Vagina (tissue), 2 donors: ENCODE results near the gene TMA7. TPM values are rescaled to one million over a fixed set of nuclear protein-coding genes. Genes with fewer than 3 reads are reported as not detected.

Experiments used
- DNase-seq, 2 donors: peaks; one replicate each; pipeline ENCODE4 v3.0.0-alpha.2; 2017; ENCODE audit errors: extremely low spot score in 2 of 2
- H3K27ac ChIP-seq: fragments of 200-600 bp; sonication (generic); one replicate; pipeline ENCODE4 v1.5.1; 2019
- H3K27me3 ChIP-seq: fragments of 200-600 bp; sonication (generic); one replicate; pipeline ENCODE4 v1.5.1; 2019
- H3K36me3 ChIP-seq, 2 donors: fragments of 200-600 bp; sonication (generic); one replicate each; pipeline ENCODE4 v1.5.1; 2017 to 2019
- H3K4me1 ChIP-seq: fragments of 200-600 bp; sonication (generic); one replicate; pipeline ENCODE4 v1.5.1; 2019
- H3K4me3 ChIP-seq, 2 donors: fragments of 200-600 bp; sonication (generic); 1 replicate in 1 of 2; 2 replicates in 1 of 2; pipeline ENCODE4 v1.5.1; 2016 to 2019
- H3K9me3 ChIP-seq: fragments of 200-600 bp; sonication (generic); one replicate; pipeline ENCODE4 v1.5.1; 2019
- CTCF ChIP-seq, 3 experiments: fragments of 450-650 bp in 2 of 3; fragments of 200-600 bp in 1 of 3; sonication (generic) in 1 of 3; IDR thresholded peaks; one replicate each; pipeline ENCODE4 v1.5.1; 2017 to 2019; ENCODE audit warnings: antibody characterized with exemption in 3 of 3, mild to moderate bottlenecking in 2 of 3, moderate library complexity in 2 of 3
- POLR2A ChIP-seq, 2 donors: fragments of 450-650 bp; IDR thresholded peaks; one replicate each; pipeline ENCODE4 v1.6.1; 2017; ENCODE audit warnings: antibody characterized with exemption in 2 of 2, mild to moderate bottlenecking in 2 of 2, moderate library complexity in 2 of 2
- POLR2AphosphoS5 ChIP-seq, 2 donors: sonication (generic); formaldehyde crosslinking; IDR thresholded peaks; one replicate each; pipeline ENCODE4 v1.9.0; 2017; ENCODE audit warnings: antibody characterized with exemption in 2 of 2, mild to moderate bottlenecking in 2 of 2, low read depth in 1 of 2; ENCODE audit not compliant: insufficient read depth in 1 of 2
- intact Hi-C: fragments of 100-400 bp; cut with DNase I; formaldehyde crosslinking; loops from one replicate; pipeline ENCODE4 v1.15.1; 2023
- total RNA-seq: library from RNA; depleted of rRNA; stranded (reverse); fragments of >200 nt; gene quantifications from one replicate; pipeline ENCODE4 v1.2.3, GENCODE V29; 2016

Gene TMA7
- total RNA-seq, 1 donor from 2014 or later = 251 TPM

GRCh38 chr3:48468329-48468731 is 28.3 kb downstream of the TMA7 start:
- peak overlapping the region; percentile 100 for H3K27ac ChIP-seq
- H3K4me3 ChIP-seq = peak overlapping the region in 1 of 2 donors; percentile 2
- no peaks in the 10 kb centered on the region for H3K27me3 ChIP-seq
- no peaks in the 10 kb centered on the region for H3K9me3 ChIP-seq
- no peak for DNase-seq
- H3K36me3 ChIP-seq = peaks cover 0 to 23% of the 10 kb centered on the region in 2 donors
- TF ChIP-seq CTCF (IDR thresholded peaks at IDR 0.05) = no peak
- no peak for TF ChIP-seq POLR2A (IDR thresholded peaks at IDR 0.05)
- no peak for TF ChIP-seq POLR2AphosphoS5 (IDR thresholded peaks at IDR 0.05; ENCODE audit: insufficient read depth in 1 of 2, low read depth in 1 of 2)
- H3K4me1 ChIP-seq = peaks cover 85% of the 10 kb centered on the region
- intact Hi-C loops = no loop called here

DNA sequence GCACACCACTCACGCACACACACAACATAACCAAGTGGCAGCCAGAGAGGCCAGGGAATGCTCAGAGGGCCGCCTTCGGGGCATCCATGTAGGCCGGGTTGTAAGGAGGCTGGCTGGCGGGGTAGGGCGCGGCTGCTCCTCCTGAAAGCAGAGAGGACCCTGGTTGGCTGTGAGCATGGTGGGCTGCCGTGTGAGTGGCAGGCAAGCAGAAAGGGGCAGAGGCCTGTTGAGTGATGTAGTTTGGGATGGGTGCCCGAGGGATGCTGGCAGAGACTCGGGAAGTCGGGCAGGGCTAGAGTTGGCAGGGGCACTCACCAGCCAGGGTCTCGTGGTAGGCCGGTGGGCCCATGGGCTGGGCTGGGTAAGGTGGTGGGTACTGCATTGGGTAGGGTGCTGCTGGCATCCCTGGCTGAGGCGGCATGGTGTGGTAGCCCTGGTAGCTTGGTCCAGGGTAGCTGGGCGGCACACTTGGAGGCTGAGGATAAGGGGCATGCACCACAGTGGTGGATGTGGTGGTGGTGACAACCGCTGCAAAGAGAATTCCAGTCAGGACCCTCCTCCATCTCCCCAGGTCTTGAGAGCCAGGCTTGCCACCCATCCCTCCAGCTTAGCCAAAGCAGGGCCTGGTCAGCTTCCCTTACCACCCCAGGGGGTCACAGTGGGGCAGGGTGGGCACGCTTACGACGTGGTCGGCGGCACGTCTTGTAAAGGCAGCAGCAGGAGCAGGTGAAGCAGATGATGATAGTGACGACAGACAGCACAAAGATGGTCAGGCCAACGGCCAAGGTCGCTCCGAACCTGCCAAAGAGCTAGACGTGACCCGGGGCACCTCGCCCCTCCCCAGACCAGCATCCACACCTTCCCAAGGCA is 29.2 kb downstream of the TMA7 start:
- H3K27me3 ChIP-seq = no peaks in the 10 kb centered on the region
- DNase-seq = no peak
- no peaks in the 10 kb centered on the region for H3K9me3 ChIP-seq
- H3K4me3 ChIP-seq = no peak overlapping the region
- peaks cover 88% of the 10 kb centered on the region for H3K4me1 ChIP-seq
- intact Hi-C loops = no loop called here
- peak overlapping the region; percentile 100 for H3K27ac ChIP-seq
- peaks cover 0 to 19% of the 10 kb centered on the region in 2 donors for H3K36me3 ChIP-seq
- TF ChIP-seq CTCF (IDR thresholded peaks at IDR 0.05) (no peak), POLR2AphosphoS5 (IDR thresholded peaks at IDR 0.05; ENCODE audit: insufficient read depth in 1 of 2, low read depth in 1 of 2) (no peak)

DNA sequence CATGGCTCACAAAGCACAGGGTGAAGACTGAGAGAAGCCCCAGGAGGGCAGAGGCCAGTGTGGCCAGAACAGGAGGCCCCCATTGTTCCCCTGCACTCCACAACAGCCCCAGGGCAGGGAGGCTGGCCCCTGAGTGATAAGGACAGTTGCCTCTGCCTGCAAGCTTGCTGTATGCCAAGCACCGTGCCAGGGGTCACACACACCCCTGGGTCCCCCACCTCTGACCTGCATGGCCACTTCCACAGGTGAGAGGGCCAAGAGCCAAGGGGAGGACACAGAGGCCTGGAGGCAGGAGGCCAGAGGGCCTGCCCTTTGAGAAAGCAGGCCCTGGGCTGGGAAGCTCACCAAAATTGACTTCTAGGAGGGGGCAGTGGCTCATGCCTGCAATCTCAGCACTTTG is 30.2 kb downstream of the TMA7 start:
- peak overlapping the region; percentile 100 for H3K27ac ChIP-seq
- intact Hi-C loops = no loop called here
- no peak overlapping the region for H3K4me3 ChIP-seq
- H3K36me3 ChIP-seq = peaks cover 0 to 19% of the 10 kb centered on the region in 2 donors
- H3K27me3 ChIP-seq = no peaks in the 10 kb centered on the region
- peaks cover 81% of the 10 kb centered on the region for H3K4me1 ChIP-seq
- no peaks in the 10 kb centered on the region for H3K9me3 ChIP-seq
- no peak for TF ChIP-seq CTCF (IDR thresholded peaks at IDR 0.05)
- TF ChIP-seq POLR2AphosphoS5 (IDR thresholded peaks at IDR 0.05; ENCODE audit: insufficient read depth in 1 of 2, low read depth in 1 of 2) = no peak
- no peak for TF ChIP-seq POLR2A (IDR thresholded peaks at IDR 0.05)
- no peak for DNase-seq

GRCh38 chr3:48472673-48472922 is 32.5 kb downstream of the TMA7 start:
- no peaks in the 10 kb centered on the region for H3K9me3 ChIP-seq
- intact Hi-C loops = no loop called here
- peaks cover 0 to 19% of the 10 kb centered on the region in 2 donors for H3K36me3 ChIP-seq
- peak overlapping the region; percentile 59 to 78 for H3K4me3 ChIP-seq
- peak overlapping the region; percentile 99 for H3K27ac ChIP-seq
- DNase-seq = no peak
- H3K27me3 ChIP-seq = no peaks in the 10 kb centered on the region
- H3K4me1 ChIP-seq = peaks cover 60% of the 10 kb centered on the region
- TF ChIP-seq POLR2AphosphoS5 (IDR thresholded peaks at IDR 0.05; ENCODE audit: insufficient read depth in 1 of 2, low read depth in 1 of 2) = no peak
- no peak for TF ChIP-seq POLR2A (IDR thresholded peaks at IDR 0.05)
- no peak for TF ChIP-seq CTCF (IDR thresholded peaks at IDR 0.05)

DNA sequence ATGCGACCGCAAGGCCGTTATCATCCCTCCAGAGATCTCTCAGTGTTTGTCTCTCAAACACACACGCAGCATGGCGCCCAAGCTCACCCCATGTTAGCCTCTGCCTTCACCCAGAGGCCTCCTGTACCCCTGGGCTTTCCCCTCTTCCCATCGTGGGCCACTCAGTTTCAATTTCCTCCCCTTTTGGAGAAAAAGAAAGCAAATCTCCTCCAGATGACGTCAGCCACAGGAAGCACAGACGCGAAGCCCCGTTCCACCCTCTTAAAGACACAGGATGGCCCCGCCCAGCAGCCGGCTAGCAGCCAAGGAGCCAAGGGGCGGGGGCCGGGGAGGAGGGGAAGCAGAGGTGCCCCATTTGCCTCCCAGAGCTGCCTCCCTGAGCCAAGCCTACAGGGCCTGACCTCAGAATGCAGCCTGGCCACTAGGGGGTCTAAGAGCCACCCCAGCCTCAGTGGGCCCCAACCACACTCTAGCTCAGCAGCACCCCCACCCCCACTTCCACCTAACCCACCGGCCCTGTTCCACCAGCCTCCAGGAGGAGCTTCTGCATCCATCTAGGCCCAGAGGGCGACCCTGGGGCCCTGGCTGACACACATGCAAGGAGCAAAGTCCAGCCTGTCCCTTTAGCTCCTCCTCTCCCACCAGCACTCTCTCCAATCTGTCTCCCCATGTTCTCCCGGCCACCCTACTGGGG is 33.0 kb downstream of the TMA7 start:
- Histone ChIP-seq H3K36me3 (peaks cover 0 to 16% of the 10 kb centered on the region in 2 donors), H3K27me3 (no peaks in the 10 kb centered on the region), H3K27ac (peak overlapping the region; percentile 99), H3K4me3 (peak overlapping the region; percentile 59 to 78), H3K4me1 (peaks cover 56% of the 10 kb centered on the region), H3K9me3 (no peaks in the 10 kb centered on the region)
- intact Hi-C loops = no loop called here
- DNase-seq = peak in 1 of 2 donors; percentile 93
- TF ChIP-seq CTCF (IDR thresholded peaks at IDR 0.05) = peak in 2 of 3 experiments; percentile 37 to 48
- peak in 1 of 2 donors; percentile 80 for TF ChIP-seq POLR2A (IDR thresholded peaks at IDR 0.05)
- TF ChIP-seq POLR2AphosphoS5 (IDR thresholded peaks at IDR 0.05; ENCODE audit: insufficient read depth in 1 of 2, low read depth in 1 of 2) = peak; percentile 91 to 93
